WTC11 (cell line): ENCODE results near the gene RNF145. TPM values are rescaled to one million over a fixed set of nuclear protein-coding genes. Genes with fewer than 3 reads are reported as not detected.

Experiments used
- ARID4B ChIP-seq: sonication (generic); formaldehyde crosslinking; IDR thresholded peaks from 2 replicates; pipeline ENCODE4 v1.8.0; 2023; ENCODE audit warnings: missing genetic modification reagents, mild to moderate bottlenecking, borderline replicate concordance
- ATF1 ChIP-seq: sonication (generic); formaldehyde crosslinking; IDR thresholded peaks from 2 replicates; pipeline ENCODE4 v1.8.1; 2023; ENCODE audit warnings: mild to moderate bottlenecking, moderate library complexity, missing genetic modification reagents
- CTCF ChIP-seq: fragments of 200-600 bp; IDR thresholded peaks from 2 replicates; pipeline ENCODE4 v1.8.0; 2022; ENCODE audit warnings: antibody characterized with exemption
- E2F1 ChIP-seq: sonication (generic); formaldehyde crosslinking; IDR thresholded peaks from 2 replicates; pipeline ENCODE4 v1.8.0; 2022; ENCODE audit warnings: mild to moderate bottlenecking, missing genetic modification reagents
- ERG ChIP-seq: fragments of 250-450 bp; sonication (Bioruptor Pico); IDR thresholded peaks from 2 replicates; pipeline ENCODE4 v1.8.0; 2021; ENCODE audit warnings: mild to moderate bottlenecking
- GABPB1 ChIP-seq: sonication (generic); formaldehyde crosslinking; IDR thresholded peaks from 2 replicates; pipeline ENCODE4 v1.8.1; 2023; ENCODE audit warnings: mild to moderate bottlenecking, missing genetic modification reagents
- GTF2I ChIP-seq: fragments of 250-450 bp; sonication (Bioruptor Pico); conservative IDR thresholded peaks from 2 replicates; pipeline ENCODE4 v1.4.0; 2021; ENCODE audit warnings: mild to moderate bottlenecking
- HMGXB4 ChIP-seq: sonication (generic); formaldehyde crosslinking; IDR thresholded peaks from 2 replicates; pipeline ENCODE4 v1.8.1; 2023; ENCODE audit warnings: mild to moderate bottlenecking, moderate library complexity, missing genetic modification reagents
- JAZF1 ChIP-seq: fragments of 250-450 bp; sonication (Bioruptor Pico); IDR thresholded peaks from 2 replicates; pipeline ENCODE4 v1.9.0; 2021; ENCODE audit warnings: moderate library complexity, mild to moderate bottlenecking, inconsistent platforms
- MAX ChIP-seq: sonication (generic); formaldehyde crosslinking; IDR thresholded peaks from 2 replicates; pipeline ENCODE4 v1.8.0; 2022; ENCODE audit warnings: mild to moderate bottlenecking, missing genetic modification reagents
- MYBL2 ChIP-seq: sonication (generic); formaldehyde crosslinking; IDR thresholded peaks from 2 replicates; pipeline ENCODE4 v1.8.1; 2023; ENCODE audit warnings: mild to moderate bottlenecking, moderate library complexity, missing genetic modification reagents
- NFYB ChIP-seq: sonication (generic); formaldehyde crosslinking; conservative IDR thresholded peaks from 2 replicates; pipeline ENCODE4 v1.8.0; 2022; ENCODE audit warnings: low read depth, missing genetic modification reagents
- NR2C2 ChIP-seq: sonication (generic); formaldehyde crosslinking; IDR thresholded peaks from 2 replicates; pipeline ENCODE4 v1.8.0; 2022; ENCODE audit warnings: mild to moderate bottlenecking, missing genetic modification reagents
- PRDM15 ChIP-seq: sonication (generic); formaldehyde crosslinking; IDR thresholded peaks from 2 replicates; pipeline ENCODE4 v1.8.0; 2022; ENCODE audit warnings: missing genetic modification reagents
- SP1 ChIP-seq: sonication (generic); formaldehyde crosslinking; conservative IDR thresholded peaks from 2 replicates; pipeline ENCODE4 v1.8.1; 2022; ENCODE audit warnings: missing genetic modification reagents
- STAT6 ChIP-seq: sonication (generic); formaldehyde crosslinking; conservative IDR thresholded peaks from 2 replicates; pipeline ENCODE4 v1.8.1; 2023; ENCODE audit warnings: mild to moderate bottlenecking, low read depth, missing genetic modification reagents, moderate library complexity
- ZNF138 ChIP-seq: sonication (generic); formaldehyde crosslinking; conservative IDR thresholded peaks from 2 replicates; pipeline ENCODE4 v1.8.1; 2022; ENCODE audit warnings: mild to moderate bottlenecking, moderate library complexity, missing genetic modification reagents
- total RNA-seq: library from RNA; stranded (reverse); gene quantifications from 3 replicates; pipeline ENCODE4 v1.2.3, GENCODE V29; 2021

The RNF145 gene
- total RNA-seq, 1 experiment from 2014 or later: 76.8 TPM

- no peak for TF ChIP-seq ATF1 (CRISPR knock-in tag)
- 0 out of 2 replicates have a peak, but pooled peaks have one; percentile 60 for TF ChIP-seq ZNF138 (CRISPR knock-in tag)
- peak; percentile 74; the same call in 1 of the 2 replicates for TF ChIP-seq E2F1
- TF ChIP-seq ARID4B: peak; percentile 84
- no peak for TF ChIP-seq GABPB1 (CRISPR knock-in tag)
- TF ChIP-seq SP1 (CRISPR knock-in tag): 0 out of 2 replicates have a peak, but pooled peaks have one; percentile 21
- TF ChIP-seq JAZF1 (CRISPR knock-in tag): no peak
- no peak for TF ChIP-seq HMGXB4
- no peak for TF ChIP-seq STAT6 (CRISPR knock-in tag)
- TF ChIP-seq PRDM15: no peak
- TF ChIP-seq MYBL2: no peak
- TF ChIP-seq NFYB (CRISPR knock-in tag): no peak; the same call in 1 of the 2 replicates
- peak; percentile 98 for TF ChIP-seq MAX (CRISPR knock-in tag)
- TF ChIP-seq GTF2I (CRISPR knock-in tag): no peak
- TF ChIP-seq NR2C2 (CRISPR knock-in tag): no peak
- TF ChIP-seq ERG (CRISPR knock-in tag): no peak
- TF ChIP-seq CTCF: no peak
Observed at GRCh38 chr5:159209438-159210209, at the start of gene RNF145 (continued).
